Neuronal stem cell (in vitro differentiated cells): ENCODE results near the gene ITPR1.

Source experiments
- DNase-seq: peaks from one replicate; pipeline ENCODE4 v3.0.0-alpha.2; 2013; ENCODE audit warnings: low spot score
- H2AFZ ChIP-seq: one replicate; pipeline ENCODE4 v1.6.1; 2013; ENCODE audit warnings: mild to moderate bottlenecking, low read length, inconsistent platforms
- H2AK5ac ChIP-seq: 2 replicates; pipeline ENCODE4 v1.6.1; 2013; ENCODE audit warnings: low read depth, mild to moderate bottlenecking, inconsistent platforms, low read length, moderate library complexity, mixed read lengths
- H2BK120ac ChIP-seq: 2 replicates; pipeline ENCODE4 v1.6.1; 2013; ENCODE audit warnings: low read depth, mild to moderate bottlenecking, inconsistent platforms, low read length, moderate library complexity, mixed read lengths
- H2BK12ac ChIP-seq: one replicate; pipeline ENCODE4 v1.6.1; 2013; ENCODE audit warnings: low read length, inconsistent platforms
- H2BK15ac ChIP-seq: 2 replicates; pipeline ENCODE4 v1.6.1; 2013; ENCODE audit warnings: mild to moderate bottlenecking, low read length, inconsistent platforms, mixed read lengths
- H2BK5ac ChIP-seq: one replicate; pipeline ENCODE4 v1.6.1; 2013; ENCODE audit warnings: inconsistent platforms, mild to moderate bottlenecking, low read length, moderate library complexity
- H3K14ac ChIP-seq: one replicate; pipeline ENCODE4 v1.6.1; 2013; ENCODE audit warnings: low read length, inconsistent platforms
- H3K18ac ChIP-seq: 2 replicates; pipeline ENCODE4 v1.6.1; 2013; ENCODE audit warnings: low read length, inconsistent platforms
- H3K23ac ChIP-seq: 2 replicates; pipeline ENCODE4 v1.6.1; 2013; ENCODE audit warnings: low read depth, mild to moderate bottlenecking, mixed read lengths, low read length, inconsistent platforms; ENCODE audit not compliant: poor library complexity
- H3K27ac ChIP-seq: replicated peaks from 3 replicates; pipeline ENCODE4 v1.5.1; 2013; ENCODE audit warnings: low read length, inconsistent platforms
- H3K27me3 ChIP-seq, 3 experiments: 2 replicates each; pipeline ENCODE4 v1.6.1; 2013; ENCODE audit warnings: low read length in 3 of 3, mild to moderate bottlenecking in 2 of 3, inconsistent platforms in 1 of 3, low read depth in 1 of 3, mixed read lengths in 1 of 3, moderate library complexity in 1 of 3; ENCODE audit not compliant: control insufficient read depth in 3 of 3, insufficient read depth in 3 of 3
- H3K36me3 ChIP-seq, 2 donors: replicated peaks in 1 of 2; 2 replicates each; pipeline ENCODE4 v1.6.1; 2013; ENCODE audit warnings: low read length in 2 of 2; ENCODE audit not compliant: control insufficient read depth in 2 of 2, insufficient read depth in 2 of 2
- H3K4ac ChIP-seq: 2 replicates; pipeline ENCODE4 v1.6.1; 2013; ENCODE audit warnings: inconsistent platforms, mild to moderate bottlenecking, low read length, moderate library complexity
- H3K4me1 ChIP-seq, 2 donors: 1 replicate in 1 of 2; 2 replicates in 1 of 2; pipeline ENCODE4 v1.6.1; 2013; ENCODE audit warnings: low read length in 2 of 2, low read depth in 1 of 2; ENCODE audit not compliant: control insufficient read depth in 2 of 2, insufficient read depth in 1 of 2
- H3K4me2 ChIP-seq: one replicate; pipeline ENCODE4 v1.6.1; 2013; ENCODE audit warnings: mild to moderate bottlenecking, low read length, inconsistent platforms; ENCODE audit not compliant: insufficient read depth, poor library complexity, severe bottlenecking
- H3K4me3 ChIP-seq, 2 donors: 2 replicates each; pipeline ENCODE4 v1.5.1; 2013; ENCODE audit warnings: low read length in 2 of 2, mild to moderate bottlenecking in 2 of 2, inconsistent platforms in 1 of 2, moderate library complexity in 1 of 2
- H3K79me1 ChIP-seq: one replicate; pipeline ENCODE4 v1.6.1; 2013; ENCODE audit warnings: low read depth, mild to moderate bottlenecking, inconsistent platforms, low read length, moderate library complexity
- H3K9ac ChIP-seq: one replicate; pipeline ENCODE4 v1.6.1; 2013; ENCODE audit warnings: mild to moderate bottlenecking, low read depth, low read length, inconsistent platforms; ENCODE audit not compliant: poor library complexity
- H3K9me3 ChIP-seq, 2 donors: replicated peaks in 1 of 2; 2 replicates each; pipeline versions ENCODE3 to v1.6.1; 2013; ENCODE audit warnings: low read length in 2 of 2, mild to moderate bottlenecking in 2 of 2, inconsistent platforms in 1 of 2, low read depth in 1 of 2, mixed read lengths in 1 of 2, moderate library complexity in 1 of 2; ENCODE audit not compliant: control insufficient read depth in 2 of 2, insufficient read depth in 1 of 2
- H4K8ac ChIP-seq: one replicate; pipeline ENCODE4 v1.6.1; 2013; ENCODE audit warnings: low read depth, mild to moderate bottlenecking, inconsistent platforms, low read length, moderate library complexity
- H4K91ac ChIP-seq: one replicate; pipeline ENCODE4 v1.6.1; 2013; ENCODE audit warnings: low read length, low read depth, mild to moderate bottlenecking, inconsistent platforms; ENCODE audit not compliant: poor library complexity
- WGBS, 2 donors: extraction: QIAGEN DNeasy Blood & Tissue Kit; methylation state at CpG; one replicate each; pipeline ENCODE4 v1.1.7; 2013; ENCODE audit warnings: missing lambda C conversion rate in 2 of 2, mixed read lengths in 1 of 2; ENCODE audit not compliant: insufficient read length in 2 of 2, insufficient replicate concordance in 1 of 2; ENCODE audit errors: extremely low coverage in 2 of 2; 5-methylcytosine and 5-hydroxymethylcytosine counted together

ITPR1 gene

GRCh38 chr3:4856986-4857385 is 363.8 kb downstream of the ITPR1 start:
- Histone ChIP-seq H2AFZ (no peak overlapping the region), H2BK120ac (no peak overlapping the region), H3K36me3 (no peaks in the 10 kb centered on the region), H3K27ac (no peak overlapping the region), H3K9ac (no peak overlapping the region), H3K4me1 (no peaks in the 10 kb centered on the region), H3K23ac (no peak overlapping the region), H3K27me3 (no peaks in the 10 kb centered on the region), H4K8ac (no peak overlapping the region), H3K4me2 (no peak overlapping the region), H2AK5ac (no peak overlapping the region), H3K9me3 (no peaks in the 10 kb centered on the region), H2BK5ac (no peak overlapping the region), H3K18ac (no peak overlapping the region), H2BK12ac (no peak overlapping the region), H3K4me3 (no peak overlapping the region), H4K91ac (no peak overlapping the region), H3K14ac (no peak overlapping the region), H3K4ac (no peak overlapping the region), H2BK15ac (no peak overlapping the region), H3K79me1 (no peaks in the 10 kb centered on the region)
- no CpG with 5 or more reads among the region's 5 CpGs for WGBS, 2 donors
- no peak for DNase-seq

- no peak for DNase-seq
- H2BK5ac ChIP-seq, result no peak overlapping the region
- no peak overlapping the region for H2AFZ ChIP-seq
- no peak overlapping the region for H3K9ac ChIP-seq
- H3K4me1 ChIP-seq, result no peaks in the 10 kb centered on the region
- H3K9me3 ChIP-seq, result no peaks in the 10 kb centered on the region
- H2BK120ac ChIP-seq, result no peak overlapping the region
- no peak overlapping the region for H4K8ac ChIP-seq
- H3K27ac ChIP-seq, result no peak overlapping the region
- H3K14ac ChIP-seq, result no peak overlapping the region
- no peaks in the 10 kb centered on the region for H3K27me3 ChIP-seq
- H3K4me3 ChIP-seq, result no peak overlapping the region
- H3K18ac ChIP-seq, result no peak overlapping the region
- no peak overlapping the region for H2AK5ac ChIP-seq
- no CpG with 5 or more reads among the region's 1 CpG for whole genome bisulfite sequencing, 2 donors
- no peak overlapping the region for H4K91ac ChIP-seq
- H3K23ac ChIP-seq, result no peak overlapping the region
- H3K4me2 ChIP-seq, result no peak overlapping the region
- no peaks in the 10 kb centered on the region for H3K36me3 ChIP-seq
- H3K79me1 ChIP-seq, result no peaks in the 10 kb centered on the region
- H2BK12ac ChIP-seq, result no peak overlapping the region
- no peak overlapping the region for H2BK15ac ChIP-seq
- H3K4ac ChIP-seq, result no peak overlapping the region
Measured at GRCh38 chr3:4859788-4860187, 366.6 kb downstream of the ITPR1 start.

- H3K36me3 ChIP-seq, result no peaks in the 10 kb centered on the region
- no peaks in the 10 kb centered on the region for H3K27me3 ChIP-seq
- H3K79me1 ChIP-seq, result no peaks in the 10 kb centered on the region
- no peak overlapping the region for H4K8ac ChIP-seq
- no peaks in the 10 kb centered on the region for H3K9me3 ChIP-seq
- H2BK120ac ChIP-seq, result no peak overlapping the region
- H3K4me1 ChIP-seq, result peaks cover 0 to 4% of the 10 kb centered on the region in 2 donors
- H3K18ac ChIP-seq, result no peak overlapping the region
- H2AK5ac ChIP-seq, result no peak overlapping the region
- DNase-seq, result no peak
- H2BK12ac ChIP-seq, result no peak overlapping the region
- H3K14ac ChIP-seq, result no peak overlapping the region
- WGBS, 2 donors, result no CpG with 5 or more reads among the region's 2 CpGs
- no peak overlapping the region for H2AFZ ChIP-seq
- H3K9ac ChIP-seq, result no peak overlapping the region
- H2BK5ac ChIP-seq, result no peak overlapping the region
- no peak overlapping the region for H2BK15ac ChIP-seq
- no peak overlapping the region for H3K23ac ChIP-seq
- H4K91ac ChIP-seq, result no peak overlapping the region
- no peak overlapping the region for H3K4me3 ChIP-seq
- H3K4me2 ChIP-seq, result no peak overlapping the region
- H3K4ac ChIP-seq, result no peak overlapping the region
- no peak overlapping the region for H3K27ac ChIP-seq
Measured at GRCh38 chr3:4862973-4863372, 369.8 kb downstream of the ITPR1 start.

GRCh38 chr3:4864503-4864902 is 371.4 kb downstream of the ITPR1 start:
- no peak for DNase-seq
- no peak overlapping the region for H2AFZ ChIP-seq
- no CpG with 5 or more reads among the region's 1 CpG for WGBS, 2 donors

More at GRCh38 chr3:4864503-4864902, 371.4 kb downstream of the ITPR1 start:
- Histone ChIP-seq H3K36me3 (no peaks in the 10 kb centered on the region), H2BK12ac (no peak overlapping the region), H3K23ac (no peak overlapping the region), H3K18ac (no peak overlapping the region), H3K4ac (no peak overlapping the region), H2BK120ac (no peak overlapping the region), H3K9ac (no peak overlapping the region), H3K4me3 (no peak overlapping the region), H4K91ac (no peak overlapping the region), H2AK5ac (no peak overlapping the region), H3K27me3 (peaks cover 0 to 3% (median 0%) of the 10 kb centered on the region in 3 experiments), H3K14ac (no peak overlapping the region), H3K4me1 (peaks cover 0 to 8% of the 10 kb centered on the region in 2 donors), H3K9me3 (peaks cover 0 to 1% of the 10 kb centered on the region in 2 donors), H2BK5ac (no peak overlapping the region), H3K79me1 (no peaks in the 10 kb centered on the region), H3K27ac (no peak overlapping the region), H2BK15ac (no peak overlapping the region), H3K4me2 (no peak overlapping the region), H4K8ac (no peak overlapping the region)
